ENCODE data around the gene FZD4. TPM values are rescaled to one million over a fixed set of nuclear protein-coding genes. Genes with fewer than 3 reads are reported as not detected.

The FZD4 gene
- total RNA-seq, 1 donor from 2014 or later, result 14.2 TPM

- Mint-ChIP-seq H3K36me3 (ENCODE audit: unreplicated experiment) (peaks cover 1% of the 10 kb centered on the region), H3K27ac (ENCODE audit: unreplicated experiment) (peak overlapping the region; percentile 87), H3K9me3 (ENCODE audit: unreplicated experiment) (no peaks in the 10 kb centered on the region), H3K27me3 (ENCODE audit: unreplicated experiment) (no peaks in the 10 kb centered on the region), H3K4me3 (ENCODE audit: unreplicated experiment) (peak overlapping the region; percentile 46), H3K4me1 (ENCODE audit: unreplicated experiment) (peaks cover 71% of the 10 kb centered on the region)
- TF ChIP-seq CTCF (IDR thresholded peaks at IDR 0.05), result no peak
- no peak for DNase-seq (ENCODE audit: extremely low spot score, unreplicated experiment)
Measured at GRCh38 chr11:86934582-86934900, 20.7 kb downstream of the FZD4 start.

GRCh38 chr11:86933891-86934581, 21.2 kb downstream of the FZD4 start:
- H3K36me3 Mint-ChIP-seq (ENCODE audit: unreplicated experiment), result peaks cover 1% of the 10 kb centered on the region
- peaks cover 68% of the 10 kb centered on the region for H3K4me1 Mint-ChIP-seq (ENCODE audit: unreplicated experiment)

GRCh38 chr11:86932924-86933875, 22.0 kb downstream of the FZD4 start:
- H3K4me1 Mint-ChIP-seq (ENCODE audit: unreplicated experiment), result peaks cover 63% of the 10 kb centered on the region
- no peaks in the 10 kb centered on the region for H3K27me3 Mint-ChIP-seq (ENCODE audit: unreplicated experiment)
- H3K27ac Mint-ChIP-seq (ENCODE audit: unreplicated experiment), result peak overlapping the region; percentile 87
- no peak for TF ChIP-seq CTCF (IDR thresholded peaks at IDR 0.05)
- DNase-seq (ENCODE audit: extremely low spot score, unreplicated experiment), result no peak
- H3K9me3 Mint-ChIP-seq (ENCODE audit: unreplicated experiment), result no peaks in the 10 kb centered on the region
- H3K36me3 Mint-ChIP-seq (ENCODE audit: unreplicated experiment), result peaks cover 1% of the 10 kb centered on the region
- no peak overlapping the region for H3K4me3 Mint-ChIP-seq (ENCODE audit: unreplicated experiment)

More at GRCh38 chr11:86933891-86934581, 21.2 kb downstream of the FZD4 start:
- no peak for DNase-seq (ENCODE audit: extremely low spot score, unreplicated experiment)
- Mint-ChIP-seq H3K9me3 (ENCODE audit: unreplicated experiment) (no peaks in the 10 kb centered on the region), H3K27ac (ENCODE audit: unreplicated experiment) (peak overlapping the region; percentile 87), H3K4me3 (ENCODE audit: unreplicated experiment) (peak overlapping the region; percentile 46), H3K27me3 (ENCODE audit: unreplicated experiment) (no peaks in the 10 kb centered on the region)
- TF ChIP-seq CTCF (IDR thresholded peaks at IDR 0.05), result no peak

GRCh38 chr11:86932259-86932585, 23.0 kb downstream of the FZD4 start:
- Mint-ChIP-seq H3K27ac (ENCODE audit: unreplicated experiment) (peak overlapping the region; percentile 87), H3K4me1 (ENCODE audit: unreplicated experiment) (peaks cover 62% of the 10 kb centered on the region)

More at GRCh38 chr11:86932259-86932585, 23.0 kb downstream of the FZD4 start:
- no peaks in the 10 kb centered on the region for H3K27me3 Mint-ChIP-seq (ENCODE audit: unreplicated experiment)
- no peak for DNase-seq (ENCODE audit: extremely low spot score, unreplicated experiment)
- peak overlapping the region; percentile 4 for H3K4me3 Mint-ChIP-seq (ENCODE audit: unreplicated experiment)
- no peak for TF ChIP-seq CTCF (IDR thresholded peaks at IDR 0.05)
- no peaks in the 10 kb centered on the region for H3K9me3 Mint-ChIP-seq (ENCODE audit: unreplicated experiment)
- peaks cover 1% of the 10 kb centered on the region for H3K36me3 Mint-ChIP-seq (ENCODE audit: unreplicated experiment)
